Right lobe of liver (tissue), 6 donors: ENCODE results near the gene PLA2G4F. TPM values are rescaled to one million over a fixed set of nuclear protein-coding genes. Genes with fewer than 3 reads are reported as not detected.

Experiments
- ATAC-seq, 4 donors: fragments of 200-7000 bp; cut with Tn5 transposase; one replicate each; pipeline ENCODE4 v1.9.1; 2020; ENCODE audit warnings: mild to moderate bottlenecking in 4 of 4, moderate library complexity in 4 of 4
- DNase-seq, 3 donors: peaks; one replicate each; pipeline ENCODE4 v3.0.0-alpha.2; 2020
- H3K27ac ChIP-seq, 3 donors: fragments of 200-600 bp; one replicate each; pipeline ENCODE4 v1.8.0; 2022
- H3K27me3 ChIP-seq, 2 donors: fragments of 200-600 bp; one replicate each; pipeline ENCODE4 v1.8.0; 2022
- H3K36me3 ChIP-seq, 4 donors: fragments of 200-600 bp; sonication (generic) in 1 of 4; one replicate each; pipeline versions ENCODE4 v1.5.1 to v1.8.0; 2017 to 2022; ENCODE audit warnings: control low read depth in 1 of 4
- H3K4me1 ChIP-seq, 4 donors: fragments of 200-600 bp; sonication (generic) in 1 of 4; one replicate each; pipeline versions ENCODE4 v1.5.1 to v1.8.0; 2017 to 2022; ENCODE audit warnings: control low read depth in 1 of 4
- H3K4me3 ChIP-seq, 3 donors: fragments of 200-600 bp; one replicate each; pipeline ENCODE4 v1.8.0; 2022
- H3K9me3 ChIP-seq, 4 donors: fragments of 200-600 bp; sonication (generic) in 1 of 4; one replicate each; pipeline versions ENCODE4 v1.5.1 to v1.8.0; 2017 to 2022; ENCODE audit warnings: control low read depth in 1 of 4
- POLR2A ChIP-seq: fragments of 450-650 bp; IDR thresholded peaks from one replicate; pipeline ENCODE4 v1.6.1; 2017; ENCODE audit warnings: antibody characterized with exemption, mild to moderate bottlenecking
- WGBS: methylation state at CpG from one replicate; pipeline ENCODE4 v1.1.6; 2018; ENCODE audit warnings: low coverage, low lambda C conversion rate; ENCODE audit not compliant: insufficient coverage; ENCODE audit errors: missing lambda C conversion rate; 5-methylcytosine and 5-hydroxymethylcytosine counted together
- intact Hi-C, 2 donors: fragments of 100-400 bp; cut with DNase I; formaldehyde crosslinking; loops; one replicate each; pipeline versions ENCODE4 v1.11.2 to v1.14.1; 2022
- microRNA counts: library from miRNA; unstranded; fragments of <30 nt; microRNA quantifications from one replicate; lab custom pipeline; 2016
- microRNA-seq, 2 donors: library from miRNA; unstranded; fragments of <30 nt; microRNA quantifications; one replicate each; pipeline ENCODE4, GENCODE V29; 2019 to 2020
- small RNA-seq, 2 experiments: library from RNA; depleted of rRNA; stranded (forward); fragments of <200 nt; gene quantifications; one replicate each; pipeline ENCODE3, GENCODE V24; 2016
- total RNA-seq, 6 experiments: library from RNA; depleted of rRNA in 2 of 6; stranded (reverse); fragments of >200 nt in 2 of 6; fragmentation: NEBNext Ultra II Directional in 3 of 6; extraction: Animal tissue kit (Norgen Biotek cat#: 25700) in 3 of 6; gene quantifications; one replicate each; pipeline versions ENCODE4 v1.1.0 to v1.2.4, GENCODE V29; 2016 to 2023
- TF ChIP-seq, protein P1 (sequence below), 4 donors: fragments of 200-600 bp in 3 of 4; fragments of 450-650 bp in 1 of 4; IDR thresholded peaks; one replicate each; pipeline versions ENCODE4 v1.5.1 to v1.8.0; 2016 to 2022; ENCODE audit warnings: antibody characterized with exemption in 4 of 4, mild to moderate bottlenecking in 2 of 4
- donor health status: DM: no; HTN: yes; CAD: no.
- donor health status: DM: no; HTN: no; CAD: no.
- donor health status: DM: no; HTN: no; CAD: no.
- donor health status: DM: no; HTN: yes; CAD: no.
- donor health status: DM: no; HTN: yes; CAD: no.

PLA2G4F gene
- total RNA-seq, 6 experiments from 2014 or later: not detected

DNA sequence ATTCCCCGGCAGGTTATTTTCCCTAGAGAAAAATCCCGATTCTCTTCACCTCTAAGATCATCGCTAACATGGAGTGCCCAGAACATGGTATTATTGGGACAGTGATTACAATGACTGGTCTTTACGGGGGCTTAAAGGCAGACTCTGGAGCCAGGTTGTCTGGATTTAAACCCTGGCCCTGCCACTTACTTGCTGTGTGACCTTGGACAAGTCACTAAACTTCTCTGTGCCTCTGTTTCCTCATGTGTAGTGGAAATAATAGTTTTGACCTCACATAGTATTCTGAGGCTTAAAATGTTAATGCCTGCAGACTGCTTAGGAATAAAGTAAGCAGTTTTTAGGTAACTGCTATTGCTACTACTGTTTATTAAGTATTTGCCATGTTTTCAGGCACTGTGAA is 66.5 kb downstream of the PLA2G4F start:
- Histone ChIP-seq H3K4me3 (no peak overlapping the region), H3K27ac (no peak overlapping the region), H3K9me3 (no peaks in the 10 kb centered on the region), H3K27me3 (no peaks in the 10 kb centered on the region), H3K36me3 (no peaks in the 10 kb centered on the region), H3K4me1 (no peaks in the 10 kb centered on the region)
- TF ChIP-seq POLR2A: no peak
- TF ChIP-seq, protein P1, sequence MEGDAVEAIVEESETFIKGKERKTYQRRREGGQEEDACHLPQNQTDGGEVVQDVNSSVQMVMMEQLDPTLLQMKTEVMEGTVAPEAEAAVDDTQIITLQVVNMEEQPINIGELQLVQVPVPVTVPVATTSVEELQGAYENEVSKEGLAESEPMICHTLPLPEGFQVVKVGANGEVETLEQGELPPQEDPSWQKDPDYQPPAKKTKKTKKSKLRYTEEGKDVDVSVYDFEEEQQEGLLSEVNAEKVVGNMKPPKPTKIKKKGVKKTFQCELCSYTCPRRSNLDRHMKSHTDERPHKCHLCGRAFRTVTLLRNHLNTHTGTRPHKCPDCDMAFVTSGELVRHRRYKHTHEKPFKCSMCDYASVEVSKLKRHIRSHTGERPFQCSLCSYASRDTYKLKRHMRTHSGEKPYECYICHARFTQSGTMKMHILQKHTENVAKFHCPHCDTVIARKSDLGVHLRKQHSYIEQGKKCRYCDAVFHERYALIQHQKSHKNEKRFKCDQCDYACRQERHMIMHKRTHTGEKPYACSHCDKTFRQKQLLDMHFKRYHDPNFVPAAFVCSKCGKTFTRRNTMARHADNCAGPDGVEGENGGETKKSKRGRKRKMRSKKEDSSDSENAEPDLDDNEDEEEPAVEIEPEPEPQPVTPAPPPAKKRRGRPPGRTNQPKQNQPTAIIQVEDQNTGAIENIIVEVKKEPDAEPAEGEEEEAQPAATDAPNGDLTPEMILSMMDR (IDR thresholded peaks at IDR 0.05): no peak
- no peak for DNase-seq
- ATAC-seq: no peak
- intact Hi-C loops: loop anchor here in 1 of 2 donors (10.0 kb wide), 1 partner anchor 95 kb away; no protein-coding TSS in a partner anchor
- WGBS: 79% methylated on average over 3 of the region's 4 CpGs

MicroRNA genes within 50 kb of the gene (microRNA counts, 767-probe panel; counts per million panel counts)
- 237 counts per million for microRNA hsa-miR-627 (lab: Ali Mortazavi, UCI)

Small RNA genes within 50 kb of the gene (microRNA-seq; reads per million reads assigned to microRNA genes)
- gene MIR627: 38.0 to 41.3 reads per million in 2 donors

Small RNA genes within 50 kb of the gene (small RNA-seq; reads per million reads assigned to genes)
- 0 reads per million in 2 experiments for gene MIR627

Other genes with a start within 250 kb of the PLA2G4F start
- 10 to 100 TPM in 3 of 6 experiments, 1 to 10 TPM in 3; 4.7 to 21.5 (median 11.1) TPM for gene EHD4, start 184.1 kb downstream of the PLA2G4F start, total RNA-seq
- not detected for gene PLA2G4E, start 135.6 kb downstream of the PLA2G4F start, total RNA-seq
- not detected for gene PLA2G4D, start 62.1 kb downstream of the PLA2G4F start, total RNA-seq
- 10 to 100 TPM; 16.6 to 32.7 (median 23.2) TPM for gene VPS39, start 51.7 kb upstream of the PLA2G4F start, total RNA-seq
- gene GANC, start 116.6 kb upstream of the PLA2G4F start, total RNA-seq: 10 to 100 TPM; 11.4 to 37.6 (median 18.4) TPM
- gene TMEM87A, start 116.8 kb upstream of the PLA2G4F start, total RNA-seq: 10 to 100 TPM; 12.9 to 22.4 (median 15.7) TPM
- 10 to 100 TPM in 3 of 6 experiments, 1 to 10 TPM in 3; 3.2 to 25.9 (median 13.3) TPM for gene CAPN3, start 202.9 kb upstream of the PLA2G4F start, total RNA-seq